ENCODE data around the gene SRRM5. TPM values are rescaled to one million over a fixed set of nuclear protein-coding genes. Genes with fewer than 3 reads are reported as not detected.

The SRRM5 gene
- total and polyA plus RNA-seq, 2 of the 13 experiments (the other 11 are each of a cell fraction or from before 2014, with no cell fraction given), result 0.11 to 0.16 TPM

DNA sequence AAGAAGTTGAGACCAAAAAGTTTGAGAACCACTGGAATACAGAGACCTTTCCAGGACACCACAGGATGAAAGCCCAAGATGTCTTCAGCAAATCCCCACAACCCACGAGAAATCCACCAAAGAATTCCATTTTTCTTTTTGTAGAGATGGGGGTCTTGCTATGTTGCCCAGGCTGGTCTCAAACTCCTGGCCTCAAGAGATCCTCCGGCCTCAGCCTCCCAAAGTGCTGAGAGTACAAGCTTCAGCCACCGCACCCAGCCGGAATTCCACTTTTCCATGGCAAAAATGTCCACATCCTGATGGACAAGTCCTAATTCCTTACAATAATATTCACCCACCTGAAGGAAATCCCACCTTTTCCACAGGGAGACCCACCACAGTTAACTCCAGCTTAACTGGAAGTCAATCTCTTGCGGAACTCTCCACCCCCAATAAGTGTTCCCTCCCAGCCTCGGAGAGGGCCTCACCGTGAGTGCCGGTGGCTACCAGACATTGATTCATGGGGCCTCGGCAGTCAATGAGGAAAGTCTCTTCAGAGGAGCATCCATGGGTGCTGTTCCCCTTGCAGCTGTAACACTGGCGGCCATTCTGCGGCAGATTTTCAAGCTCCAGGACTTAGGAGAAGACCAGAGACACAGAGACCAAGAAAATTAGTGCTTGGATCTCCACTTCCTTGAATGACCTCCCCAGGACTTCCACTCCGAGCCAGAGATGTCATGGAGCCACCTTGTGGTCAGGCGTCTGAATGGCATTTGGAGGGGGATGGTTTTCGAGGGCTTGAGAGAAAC lies 40.1 kb downstream of the SRRM5 start (continued):
- TF ChIP-seq, protein P1, sequence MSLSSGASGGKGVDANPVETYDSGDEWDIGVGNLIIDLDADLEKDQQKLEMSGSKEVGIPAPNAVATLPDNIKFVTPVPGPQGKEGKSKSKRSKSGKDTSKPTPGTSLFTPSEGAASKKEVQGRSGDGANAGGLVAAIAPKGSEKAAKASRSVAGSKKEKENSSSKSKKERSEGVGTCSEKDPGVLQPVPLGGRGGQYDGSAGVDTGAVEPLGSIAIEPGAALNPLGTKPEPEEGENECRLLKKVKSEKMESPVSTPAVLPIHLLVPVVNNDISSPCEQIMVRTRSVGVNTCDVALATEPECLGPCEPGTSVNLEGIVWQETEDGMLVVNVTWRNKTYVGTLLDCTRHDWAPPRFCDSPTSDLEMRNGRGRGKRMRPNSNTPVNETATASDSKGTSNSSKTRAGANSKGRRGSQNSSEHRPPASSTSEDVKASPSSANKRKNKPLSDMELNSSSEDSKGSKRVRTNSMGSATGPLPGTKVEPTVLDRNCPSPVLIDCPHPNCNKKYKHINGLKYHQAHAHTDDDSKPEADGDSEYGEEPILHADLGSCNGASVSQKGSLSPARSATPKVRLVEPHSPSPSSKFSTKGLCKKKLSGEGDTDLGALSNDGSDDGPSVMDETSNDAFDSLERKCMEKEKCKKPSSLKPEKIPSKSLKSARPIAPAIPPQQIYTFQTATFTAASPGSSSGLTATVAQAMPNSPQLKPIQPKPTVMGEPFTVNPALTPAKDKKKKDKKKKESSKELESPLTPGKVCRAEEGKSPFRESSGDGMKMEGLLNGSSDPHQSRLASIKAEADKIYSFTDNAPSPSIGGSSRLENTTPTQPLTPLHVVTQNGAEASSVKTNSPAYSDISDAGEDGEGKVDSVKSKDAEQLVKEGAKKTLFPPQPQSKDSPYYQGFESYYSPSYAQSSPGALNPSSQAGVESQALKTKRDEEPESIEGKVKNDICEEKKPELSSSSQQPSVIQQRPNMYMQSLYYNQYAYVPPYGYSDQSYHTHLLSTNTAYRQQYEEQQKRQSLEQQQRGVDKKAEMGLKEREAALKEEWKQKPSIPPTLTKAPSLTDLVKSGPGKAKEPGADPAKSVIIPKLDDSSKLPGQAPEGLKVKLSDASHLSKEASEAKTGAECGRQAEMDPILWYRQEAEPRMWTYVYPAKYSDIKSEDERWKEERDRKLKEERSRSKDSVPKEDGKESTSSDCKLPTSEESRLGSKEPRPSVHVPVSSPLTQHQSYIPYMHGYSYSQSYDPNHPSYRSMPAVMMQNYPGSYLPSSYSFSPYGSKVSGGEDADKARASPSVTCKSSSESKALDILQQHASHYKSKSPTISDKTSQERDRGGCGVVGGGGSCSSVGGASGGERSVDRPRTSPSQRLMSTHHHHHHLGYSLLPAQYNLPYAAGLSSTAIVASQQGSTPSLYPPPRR (CRISPR knock-in tag; IDR thresholded peaks at IDR 0.05; ENCODE audit: borderline replicate concordance), result no peak
- TF ChIP-seq ZNF431 (CRISPR knock-in tag; IDR thresholded peaks at IDR 0.05; ENCODE audit: borderline replicate concordance, low read depth) (no peak), PHF20 (CRISPR knock-in tag; IDR thresholded peaks at IDR 0.05) (0 out of 2 replicates have a peak, but pooled peaks have one; percentile 38), BCL6 (CRISPR knock-in tag; IDR thresholded peaks at IDR 0.05) (0 out of 2 replicates have a peak, but pooled peaks have one; percentile 1), STAG1 (CRISPR knock-in tag; IDR thresholded peaks at IDR 0.05) (peak; percentile 85), ATF1 (CRISPR knock-in tag; IDR thresholded peaks at IDR 0.05) (no peak), ZNF274 (CRISPR knock-in tag; IDR thresholded peaks at IDR 0.05) (no peak), PITX1 (CRISPR knock-in tag; IDR thresholded peaks at IDR 0.05) (no peak), ZSCAN31 (CRISPR knock-in tag; IDR thresholded peaks at IDR 0.05; ENCODE audit: low read depth) (no peak), ZNF207 (IDR thresholded peaks at IDR 0.05; ENCODE audit: borderline replicate concordance) (no peak), ATF7 (IDR thresholded peaks at IDR 0.05) (no peak), ATF7 (CRISPR knock-in tag; IDR thresholded peaks at IDR 0.05) (no peak), ZNF577 (CRISPR knock-in tag; IDR thresholded peaks at IDR 0.05; ENCODE audit: borderline replicate concordance, low read depth) (no peak), ZNF292 (CRISPR knock-in tag; IDR thresholded peaks at IDR 0.05; ENCODE audit: borderline replicate concordance, low read depth) (no peak)
- TF ChIP-seq, protein P2, sequence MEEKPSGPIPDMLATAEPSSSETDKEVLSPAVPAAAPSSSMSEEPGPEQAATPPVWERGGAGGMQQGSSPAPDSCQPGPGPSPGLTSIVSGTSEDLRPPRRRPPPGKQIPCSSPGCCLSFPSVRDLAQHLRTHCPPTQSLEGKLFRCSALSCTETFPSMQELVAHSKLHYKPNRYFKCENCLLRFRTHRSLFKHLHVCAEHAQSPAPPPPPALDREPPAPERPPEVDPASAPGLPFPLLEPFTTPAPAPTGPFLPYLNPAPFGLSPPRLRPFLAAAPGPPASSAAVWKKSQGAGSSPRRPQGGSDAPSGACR (CRISPR knock-in tag; IDR thresholded peaks at IDR 0.05), result 0 out of 2 replicates have a peak, but pooled peaks have one; percentile 37
- TF ChIP-seq, protein P3, sequence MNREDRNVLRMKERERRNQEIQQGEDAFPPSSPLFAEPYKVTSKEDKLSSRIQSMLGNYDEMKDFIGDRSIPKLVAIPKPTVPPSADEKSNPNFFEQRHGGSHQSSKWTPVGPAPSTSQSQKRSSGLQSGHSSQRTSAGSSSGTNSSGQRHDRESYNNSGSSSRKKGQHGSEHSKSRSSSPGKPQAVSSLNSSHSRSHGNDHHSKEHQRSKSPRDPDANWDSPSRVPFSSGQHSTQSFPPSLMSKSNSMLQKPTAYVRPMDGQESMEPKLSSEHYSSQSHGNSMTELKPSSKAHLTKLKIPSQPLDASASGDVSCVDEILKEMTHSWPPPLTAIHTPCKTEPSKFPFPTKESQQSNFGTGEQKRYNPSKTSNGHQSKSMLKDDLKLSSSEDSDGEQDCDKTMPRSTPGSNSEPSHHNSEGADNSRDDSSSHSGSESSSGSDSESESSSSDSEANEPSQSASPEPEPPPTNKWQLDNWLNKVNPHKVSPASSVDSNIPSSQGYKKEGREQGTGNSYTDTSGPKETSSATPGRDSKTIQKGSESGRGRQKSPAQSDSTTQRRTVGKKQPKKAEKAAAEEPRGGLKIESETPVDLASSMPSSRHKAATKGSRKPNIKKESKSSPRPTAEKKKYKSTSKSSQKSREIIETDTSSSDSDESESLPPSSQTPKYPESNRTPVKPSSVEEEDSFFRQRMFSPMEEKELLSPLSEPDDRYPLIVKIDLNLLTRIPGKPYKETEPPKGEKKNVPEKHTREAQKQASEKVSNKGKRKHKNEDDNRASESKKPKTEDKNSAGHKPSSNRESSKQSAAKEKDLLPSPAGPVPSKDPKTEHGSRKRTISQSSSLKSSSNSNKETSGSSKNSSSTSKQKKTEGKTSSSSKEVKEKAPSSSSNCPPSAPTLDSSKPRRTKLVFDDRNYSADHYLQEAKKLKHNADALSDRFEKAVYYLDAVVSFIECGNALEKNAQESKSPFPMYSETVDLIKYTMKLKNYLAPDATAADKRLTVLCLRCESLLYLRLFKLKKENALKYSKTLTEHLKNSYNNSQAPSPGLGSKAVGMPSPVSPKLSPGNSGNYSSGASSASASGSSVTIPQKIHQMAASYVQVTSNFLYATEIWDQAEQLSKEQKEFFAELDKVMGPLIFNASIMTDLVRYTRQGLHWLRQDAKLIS (CRISPR knock-in tag; IDR thresholded peaks at IDR 0.05), result no peak
- TF ChIP-seq, protein P4, sequence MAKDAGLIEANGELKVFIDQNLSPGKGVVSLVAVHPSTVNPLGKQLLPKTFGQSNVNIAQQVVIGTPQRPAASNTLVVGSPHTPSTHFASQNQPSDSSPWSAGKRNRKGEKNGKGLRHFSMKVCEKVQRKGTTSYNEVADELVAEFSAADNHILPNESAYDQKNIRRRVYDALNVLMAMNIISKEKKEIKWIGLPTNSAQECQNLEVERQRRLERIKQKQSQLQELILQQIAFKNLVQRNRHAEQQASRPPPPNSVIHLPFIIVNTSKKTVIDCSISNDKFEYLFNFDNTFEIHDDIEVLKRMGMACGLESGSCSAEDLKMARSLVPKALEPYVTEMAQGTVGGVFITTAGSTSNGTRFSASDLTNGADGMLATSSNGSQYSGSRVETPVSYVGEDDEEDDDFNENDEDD (CRISPR knock-in tag; IDR thresholded peaks at IDR 0.05; ENCODE audit: borderline replicate concordance), result no peak

Data from HepG2 (cell line).